M059J (cell line): ENCODE measurements around the gene RPUSD1. TPM values are rescaled to one million over a fixed set of nuclear protein-coding genes. Genes with fewer than 3 reads are reported as not detected.
"Not testable (repeated sequence)": the region's sequence is repeated elsewhere in the genome, so short reads cannot be mapped to it uniquely, and the experiment has no call there.

Source experiments
- DNase-seq: peaks from one replicate; pipeline ENCODE4 v3.0.0-alpha.2; 2012; ENCODE audit warnings: low read depth
- total RNA-seq: library from RNA; depleted of rRNA; stranded (reverse); fragments of >200 nt; shearing (Covaris generic); gene quantifications from 2 replicates; pipeline ENCODE4 v1.2.3, GENCODE V29; 2014; rRNA removed

RPUSD1 gene
- total RNA-seq, 1 experiment from 2014 or later, result 47.7 TPM

- DNase-seq, result no peak
Measured at GRCh38 chr16:747978-748746, 40.0 kb downstream of the RPUSD1 start.

DNA sequence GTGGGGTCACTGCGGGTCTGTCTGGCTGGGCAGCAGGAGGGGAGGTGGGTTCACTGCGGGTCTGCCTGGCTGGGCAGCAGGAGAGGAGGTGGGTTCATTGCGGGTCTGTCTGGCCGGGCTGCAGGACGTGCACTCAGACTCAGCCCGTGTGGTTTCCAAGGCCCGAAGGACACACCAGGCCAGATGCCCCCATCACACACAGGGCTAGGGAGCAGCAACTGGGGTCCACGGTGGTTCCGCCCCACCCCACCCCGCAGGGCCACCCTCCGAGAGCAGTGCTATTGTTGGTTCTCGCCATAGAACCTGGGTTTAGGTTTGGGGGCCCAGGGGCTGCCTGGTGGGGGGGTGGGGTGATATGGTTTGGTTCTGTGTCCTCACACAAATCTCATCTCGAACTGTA is 41.5 kb downstream of the RPUSD1 start:
- no peak for DNase-seq

DNA sequence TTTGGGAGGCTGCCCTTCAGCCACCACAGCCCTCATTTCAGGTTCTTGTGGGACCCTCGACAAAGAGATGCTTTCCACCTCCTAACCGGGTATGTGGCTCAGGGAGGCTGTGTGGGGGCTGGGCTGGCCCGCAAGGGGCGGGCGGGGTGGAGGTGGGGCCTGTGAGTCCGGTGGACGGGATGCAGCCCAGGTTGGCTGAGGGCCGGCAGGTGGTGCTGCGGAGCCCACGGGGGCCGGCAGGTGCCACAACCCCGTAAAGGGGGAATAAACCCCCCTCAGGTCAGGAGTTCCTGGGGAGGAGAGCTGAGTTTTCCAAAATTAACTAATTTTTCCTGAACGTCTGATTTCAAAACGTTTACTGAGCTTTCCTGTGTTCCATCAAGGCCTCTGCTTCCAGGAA is 42.4 kb downstream of the RPUSD1 start:
- no peak for DNase-seq

DNA sequence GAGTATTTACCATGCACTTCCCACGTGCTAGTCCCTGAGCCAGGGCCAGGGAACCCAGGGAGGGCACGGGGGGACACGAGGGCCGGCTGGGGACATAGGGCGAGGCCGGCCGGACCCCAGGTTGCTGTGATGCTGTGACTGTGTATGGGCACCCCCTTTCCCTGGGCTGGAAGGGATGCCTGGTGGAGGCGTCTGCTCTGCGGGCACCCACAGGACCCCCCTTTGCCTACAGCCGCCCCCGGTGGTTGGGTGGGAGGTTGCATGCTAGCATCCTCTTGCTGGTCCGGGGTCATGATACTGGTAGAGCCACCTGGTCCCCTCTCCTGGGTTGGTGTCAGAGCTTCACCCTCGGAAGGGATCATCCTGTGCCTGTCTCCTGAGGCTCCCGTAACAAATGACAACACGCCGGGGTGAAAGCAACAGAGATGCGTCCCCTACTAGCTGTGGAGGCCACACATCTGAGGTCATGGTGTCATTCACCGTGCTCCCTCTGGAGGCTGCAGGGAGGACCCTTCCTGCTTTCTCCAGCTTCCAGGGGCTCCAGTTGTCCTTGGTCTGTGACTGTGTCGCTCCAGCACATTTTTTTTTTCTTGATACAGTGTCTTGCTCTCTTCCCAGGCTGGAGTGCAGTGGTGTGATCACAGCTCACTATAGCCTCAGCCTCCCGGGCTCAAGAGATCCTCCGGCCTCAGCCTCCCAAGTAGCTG is 44.2 kb downstream of the RPUSD1 start:
- DNase-seq, result no peak

GRCh38 chr16:742894-743293 is 45.3 kb downstream of the RPUSD1 start:
- not testable (repeated sequence) for DNase-seq

DNA sequence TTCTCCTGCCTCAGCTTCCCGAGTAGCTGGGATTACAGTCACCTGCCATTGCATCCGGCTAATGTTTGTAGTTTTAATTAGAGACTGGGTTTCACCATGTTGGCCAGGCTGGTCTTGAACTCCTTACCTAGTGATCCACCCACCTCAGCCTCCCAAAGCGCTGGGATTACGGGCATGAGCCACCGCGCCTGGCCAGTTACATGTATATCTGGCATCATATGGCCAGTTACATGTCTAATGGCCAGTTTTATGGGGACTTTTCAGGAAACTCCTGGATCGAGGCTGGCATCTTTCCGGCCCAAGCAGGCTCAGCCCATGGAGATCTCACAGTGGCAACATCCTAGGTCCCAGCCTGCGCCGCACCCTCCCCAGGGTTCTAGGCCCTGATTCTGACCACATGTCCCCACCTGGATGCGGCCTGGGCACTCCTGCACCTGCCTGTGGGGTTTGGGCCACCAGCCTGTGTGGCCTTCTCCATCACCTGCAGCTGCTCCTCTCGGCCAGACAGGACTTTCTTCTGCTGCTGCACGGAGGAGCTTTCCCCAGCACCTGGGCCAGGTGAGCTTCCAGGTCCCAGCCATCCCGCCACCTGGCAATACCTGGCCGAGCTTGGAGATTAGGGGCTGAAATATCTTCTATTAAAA is 46.1 kb downstream of the RPUSD1 start:
- no peak for DNase-seq

- DNase-seq, result peak; percentile 82
Measured at GRCh38 chr16:740764-741505, 47.2 kb downstream of the RPUSD1 start, which contains the start of gene CIAO3. CIAO3 (minus strand) TSS chr16:740997; CDS start chr16:740985, 12 bp downstream.

DNA sequence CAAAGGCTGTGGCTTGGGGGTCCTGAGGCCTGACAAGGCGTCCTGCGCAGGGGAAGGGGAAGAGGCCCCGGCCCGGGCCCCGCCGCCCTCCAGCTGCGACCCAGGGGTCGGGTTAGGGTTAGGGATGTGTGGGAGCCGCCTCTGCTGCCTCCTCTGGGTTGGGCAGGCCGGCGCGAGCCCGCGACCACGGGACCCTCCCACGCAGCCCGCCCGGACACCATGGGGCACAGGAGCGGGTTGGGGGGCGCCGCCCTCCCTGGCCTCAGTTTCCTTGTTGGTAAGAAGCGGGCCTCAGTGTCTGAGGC is 47.8 kb downstream of the RPUSD1 start:
- no peak for DNase-seq

DNA sequence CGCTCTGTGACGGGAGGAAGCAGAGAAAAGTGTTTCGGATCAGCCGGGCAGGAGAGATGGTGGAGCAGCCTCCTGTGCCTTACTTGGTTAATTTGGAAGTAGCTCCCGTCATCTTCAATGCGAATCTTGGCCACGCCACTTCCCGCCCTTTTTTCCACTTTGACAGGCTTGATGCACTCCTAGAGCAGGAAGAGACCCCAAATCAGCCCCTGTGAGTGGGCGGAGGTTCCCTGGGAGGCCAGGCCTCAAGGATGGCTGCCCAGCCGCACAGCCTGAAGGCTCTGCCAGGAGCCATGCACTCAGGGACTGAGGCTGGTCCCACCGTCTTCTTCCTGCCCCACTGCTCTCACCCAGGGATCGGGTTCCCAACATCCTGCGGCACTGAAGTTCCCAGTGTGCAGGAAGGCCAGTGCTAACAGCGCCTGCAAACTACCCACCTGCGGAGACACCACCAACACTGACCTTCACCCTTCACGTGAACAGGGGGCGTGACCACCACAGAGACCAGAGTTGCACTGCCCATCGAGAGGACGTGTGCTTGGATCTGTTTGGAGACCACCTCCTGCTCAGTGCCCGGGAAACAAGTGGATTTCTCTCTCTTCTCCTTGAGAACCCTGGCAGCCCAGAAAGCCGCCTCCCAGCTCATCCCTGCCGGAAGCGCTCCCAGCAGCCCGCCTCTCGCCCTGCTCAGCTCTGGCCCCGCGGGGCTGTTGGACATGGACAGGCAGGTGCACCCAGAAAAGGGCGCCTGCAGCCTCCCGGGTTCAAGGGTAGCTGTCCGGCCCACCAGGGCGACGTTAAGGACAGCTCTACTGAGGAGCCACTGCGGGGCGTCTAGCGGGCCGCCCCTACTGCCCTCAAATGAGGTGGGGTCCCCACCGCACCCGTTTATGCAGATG is 48.4 kb downstream of the RPUSD1 start:
- no peak for DNase-seq

GRCh38 chr16:736936-737481 is 51.2 kb downstream of the RPUSD1 start:
- DNase-seq, result no peak

GRCh38 chr16:735982-736453 is 52.2 kb downstream of the RPUSD1 start:
- DNase-seq, result no peak

GRCh38 chr16:734981-735881 is 53.0 kb downstream of the RPUSD1 start:
- no peak for DNase-seq

Other genes with a start within 250 kb of the RPUSD1 start
- not detected in 2 replicates for gene PRR35, start 228.0 kb downstream of the RPUSD1 start, total RNA-seq
- gene NHLRC4, start 221.4 kb downstream of the RPUSD1 start, total RNA-seq, result 0.12 TPM in 1 of 2 replicates, not detected in the other
- 35.9 and 43.8 TPM in 2 replicates for gene PIGQ, start 218.4 kb downstream of the RPUSD1 start, total RNA-seq
- 15.2 and 16.8 TPM in 2 replicates for gene RAB40C, start 198.3 kb downstream of the RPUSD1 start, total RNA-seq
- gene WFIKKN1, start 157.4 kb downstream of the RPUSD1 start, total RNA-seq, result 0.62 and 2.9 TPM in 2 replicates
- gene METTL26, start 152.1 kb downstream of the RPUSD1 start, total RNA-seq, result 150 and 177 TPM in 2 replicates
- 8.5 and 20.9 TPM in 2 replicates for gene MCRIP2, start 146.6 kb downstream of the RPUSD1 start, total RNA-seq
- gene WDR90, start 139.0 kb downstream of the RPUSD1 start, total RNA-seq, result 15.8 and 16.1 TPM in 2 replicates
- gene RHOT2, start 120.2 kb downstream of the RPUSD1 start, total RNA-seq, result 25.7 and 38.5 TPM in 2 replicates
- 0.15 TPM in 1 of 2 replicates, not detected in the other for gene RHBDL1, start 112.7 kb downstream of the RPUSD1 start, total RNA-seq
- 133 and 153 TPM in 2 replicates for gene STUB1, start 108.0 kb downstream of the RPUSD1 start, total RNA-seq
- gene JMJD8, start 104.0 kb downstream of the RPUSD1 start, total RNA-seq, result 57.8 and 68.5 TPM in 2 replicates
- gene WDR24, start 98.0 kb downstream of the RPUSD1 start, total RNA-seq, result 3.4 and 9.0 TPM in 2 replicates
- 8.1 and 12.0 TPM in 2 replicates for gene FBXL16, start 82.6 kb downstream of the RPUSD1 start, total RNA-seq
- 96.4 and 142 TPM in 2 replicates for gene METRN, start 73.3 kb downstream of the RPUSD1 start, total RNA-seq
- gene ANTKMT, start 67.2 kb downstream of the RPUSD1 start, total RNA-seq, result 11.0 and 30.4 TPM in 2 replicates
- 0.25 TPM in 1 of 2 replicates, not detected in the other for gene CCDC78, start 61.9 kb downstream of the RPUSD1 start, total RNA-seq
- 3.6 and 4.9 TPM in 2 replicates for gene HAGHL, start 61.3 kb downstream of the RPUSD1 start, total RNA-seq
- 24.0 and 27.1 TPM in 2 replicates for gene CIAO3, start 47.4 kb downstream of the RPUSD1 start, total RNA-seq
- gene MSLN, start 27.6 kb downstream of the RPUSD1 start, total RNA-seq, result 1.7 and 2.1 TPM in 2 replicates
- 10.2 and 20.7 TPM in 2 replicates for gene CHTF18, start 239 bp upstream of the RPUSD1 start, total RNA-seq
- gene GNG13, start 12.4 kb upstream of the RPUSD1 start, total RNA-seq, result not detected in 2 replicates
- 2.4 and 2.8 TPM in 2 replicates for gene LMF1, start 182.6 kb upstream of the RPUSD1 start, total RNA-seq
- not detected in 2 replicates for gene SOX8, start 193.4 kb upstream of the RPUSD1 start, total RNA-seq